GM18951 (cell line): ENCODE measurements around the gene C7orf57.
"Not testable (repeated sequence)": the region's sequence is repeated elsewhere in the genome, so short reads cannot be mapped to it uniquely, and the experiment has no call there.

ENCODE experiments used
- POLR2A ChIP-seq: IDR thresholded peaks from 4 replicates; pipeline ENCODE4 v1.6.1; 2011; ENCODE audit warnings: mild to moderate bottlenecking; ENCODE audit not compliant: insufficient read length, insufficient read depth; ENCODE audit errors: extremely low read depth
- in situ Hi-C: fragments of 300-500 bp; cut with MboI; formaldehyde crosslinking; loops from one replicate; pipeline ENCODE4 v1.12.0; 2022; ENCODE audit warnings: low sequenced_read_pairs, mixed read lengths, inconsistent platforms; ENCODE audit not compliant: unreplicated experiment

Gene C7orf57

GRCh38 chr7:48042636-48043035 lies 7.3 kb downstream of the C7orf57 start:
- in situ Hi-C loops: no loop called here
- no peak for TF ChIP-seq POLR2A

- TF ChIP-seq POLR2A: no peak
- in situ Hi-C loops: no loop called here
These were observed 9.9 kb downstream of the C7orf57 start for GRCh38 chr7:48045195-48045765.

GRCh38 chr7:48046458-48046857 lies 11.1 kb downstream of the C7orf57 start:
- in situ Hi-C loops: no loop called here
- TF ChIP-seq POLR2A: no peak

- TF ChIP-seq POLR2A: no peak
- in situ Hi-C loops: no loop called here
These were observed 12.8 kb downstream of the C7orf57 start for GRCh38 chr7:48048113-48048512.

GRCh38 chr7:48049850-48050249 lies 14.5 kb downstream of the C7orf57 start:
- in situ Hi-C loops: no loop called here
- TF ChIP-seq POLR2A: no peak

GRCh38 chr7:48052748-48053147 lies 17.4 kb downstream of the C7orf57 start:
- in situ Hi-C loops: no loop called here

GRCh38 chr7:48053736-48054135 lies 18.4 kb downstream of the C7orf57 start:
- TF ChIP-seq POLR2A: no peak
- in situ Hi-C loops: no loop called here

More at GRCh38 chr7:48052748-48053147, 17.4 kb downstream of the C7orf57 start:
- no peak for TF ChIP-seq POLR2A

- in situ Hi-C loops: no loop called here
- TF ChIP-seq POLR2A: no peak
These were observed 23.6 kb downstream of the C7orf57 start for GRCh38 chr7:48058990-48059389.

- no peak for TF ChIP-seq POLR2A
- in situ Hi-C loops: no loop called here
These were observed 24.4 kb downstream of the C7orf57 start for GRCh38 chr7:48059706-48060105.

GRCh38 chr7:48063985-48064384 lies 28.6 kb downstream of the C7orf57 start:
- no peak for TF ChIP-seq POLR2A
- in situ Hi-C loops: no loop called here

GRCh38 chr7:48067475-48067874 lies 32.1 kb downstream of the C7orf57 start:
- in situ Hi-C loops: no loop called here
- TF ChIP-seq POLR2A: no peak

GRCh38 chr7:48074204-48074654 lies 38.9 kb downstream of the C7orf57 start:
- TF ChIP-seq POLR2A: no peak
- in situ Hi-C loops: no loop called here

- no peak for TF ChIP-seq POLR2A
- in situ Hi-C loops: no loop called here
These were observed 42.1 kb downstream of the C7orf57 start for GRCh38 chr7:48077423-48077822.

- TF ChIP-seq POLR2A: no peak
- in situ Hi-C loops: no loop called here
These were observed 43.1 kb downstream of the C7orf57 start for GRCh38 chr7:48078470-48078869.

- in situ Hi-C loops: not testable (repeated sequence)
These were observed 47.0 kb downstream of the C7orf57 start for GRCh38 chr7:48082378-48082777.

GRCh38 chr7:48083114-48083830 lies 47.9 kb downstream of the C7orf57 start:
- TF ChIP-seq POLR2A: no peak
- in situ Hi-C loops: no loop called here
